A549 (cell line): Measurements from ENCODE around the gene PDIA6. TPM values are rescaled to one million over a fixed set of nuclear protein-coding genes. Genes with fewer than 3 reads are reported as not detected.
A peak's percentile ranks its signal among the peaks of the same experiment; 100 is the strongest.

ENCODE experiments used
- ATAC-seq, 2 experiments: fragments of 200-7000 bp in 1 of 2; fragments of >200 bp in 1 of 2; cut with Nextera tagmentation in 1 of 2; cut with Tn5 transposase in 1 of 2; 3 replicates each; pipeline versions ENCODE4 v1.8.0 to v1.9.1; 2018 to 2020; ENCODE audit warnings: mild to moderate bottlenecking in 1 of 2, moderate library complexity in 1 of 2
- CTCF ChIA-PET: fragments of 300-600 bp; sonication (Branson Sonifier 250); formaldehyde crosslinking; extraction: SDS; loops from one replicate; lab custom pipeline; 2021; ENCODE audit warnings: antibody characterized with exemption, inconsistent platforms; lab: Yijun Ruan, JAX
- POLR2A ChIA-PET: fragments of 350-600 bp; formaldehyde crosslinking; extraction: SDS; loops from one replicate; lab custom pipeline; 2021; ENCODE audit warnings: antibody characterized with exemption, inconsistent platforms; lab: Yijun Ruan, JAX
- DNase-seq, 2 experiments: peaks; one replicate each; pipeline versions ENCODE4 v3.0.0 to v3.0.0-alpha.2; 2011 to 2016; ENCODE audit warnings: low read depth in 1 of 2, low spot score in 1 of 2
- FAIRE-seq: peaks from 2 replicates; lab custom pipeline; 2011; peaks lifted over from hg19 to GRCh38; lab: Jason Lieb, UNC
- H3K27ac ChIP-seq, 2 experiments: fragments of >200 bp; sonication (Bioruptor Twin); formaldehyde crosslinking; 3 replicates each; pipeline ENCODE4 v1.5.1; 2016 to 2017
- H3K4me1 ChIP-seq: fragments of >200 bp; sonication (Bioruptor Twin); formaldehyde crosslinking; 3 replicates; pipeline ENCODE4 v1.6.1; 2016
- H3K4me2 ChIP-seq: fragments of >200 bp; sonication (Bioruptor Twin); formaldehyde crosslinking; 3 replicates; pipeline ENCODE4 v1.6.1; 2016
- H3K4me3 ChIP-seq: fragments of >200 bp; sonication (Bioruptor Twin); formaldehyde crosslinking; 3 replicates; pipeline ENCODE4 v1.5.1; 2016
- H3K9me3 ChIP-seq: fragments of >200 bp; sonication (Bioruptor Twin); formaldehyde crosslinking; 3 replicates; pipeline ENCODE4 v1.6.1; 2016
- CBX2 ChIP-seq: fragments of 200-600 bp; sonication (generic); IDR thresholded peaks from 2 replicates; pipeline ENCODE4 v1.6.1; 2016; ENCODE audit warnings: low read depth, mild to moderate bottlenecking, borderline replicate concordance
- CHD2 ChIP-seq: fragments of 150-350 bp; IDR thresholded peaks from 2 replicates; pipeline ENCODE4 v1.6.1; 2014; ENCODE audit warnings: low read length; ENCODE audit not compliant: partially characterized antibody
- CHD4 ChIP-seq: fragments of 200-600 bp; sonication (generic); IDR thresholded peaks from 2 replicates; pipeline ENCODE4 v1.6.1; 2016; ENCODE audit warnings: antibody characterized with exemption, mild to moderate bottlenecking, borderline replicate concordance
- EHF ChIP-seq: fragments of 250-450 bp; sonication (Bioruptor Pico); IDR thresholded peaks from 2 replicates; pipeline ENCODE4 v1.5.0; 2020; ENCODE audit warnings: mild to moderate bottlenecking
- EP300 ChIP-seq, 2 experiments: fragments of >200 bp; sonication (Bioruptor Twin); formaldehyde crosslinking; IDR thresholded peaks; 2 replicates in 1 of 2; 3 replicates in 1 of 2; pipeline ENCODE4 v1.6.1; 2016 to 2017
- FOSL2 ChIP-seq, 2 experiments: fragments of 450-650 bp in 1 of 2; fragments of >200 bp in 1 of 2; sonication (Bioruptor Twin) in 1 of 2; formaldehyde crosslinking; IDR thresholded peaks; 2 replicates each; pipeline versions ENCODE4 v1.5.0 to v1.6.1; 2016 to 2020; ENCODE audit warnings: mild to moderate bottlenecking in 1 of 2, moderate library complexity in 1 of 2
- GATA3 ChIP-seq: IDR thresholded peaks from 2 replicates; pipeline ENCODE4 v1.6.1; 2012; ENCODE audit warnings: borderline replicate concordance
- HOXB13 ChIP-seq: fragments of 250-450 bp; sonication (Bioruptor Pico); IDR thresholded peaks from 2 replicates; pipeline ENCODE4 v1.5.0; 2020; ENCODE audit warnings: low read depth, mild to moderate bottlenecking, moderate library complexity
- HOXB5 ChIP-seq: fragments of 250-450 bp; sonication (Bioruptor Pico); IDR thresholded peaks from 2 replicates; pipeline ENCODE4 v1.5.0; 2020; ENCODE audit warnings: mild to moderate bottlenecking, moderate library complexity
- JUN ChIP-seq, 2 experiments: fragments of >200 bp; sonication (Bioruptor Twin); formaldehyde crosslinking; IDR thresholded peaks; 2 replicates in 1 of 2; 3 replicates in 1 of 2; pipeline ENCODE4 v1.6.1; 2016 to 2017
- JUNB ChIP-seq: fragments of >200 bp; sonication (Bioruptor Twin); formaldehyde crosslinking; IDR thresholded peaks from 2 replicates; pipeline ENCODE4 v1.6.1; 2016
- MAFK ChIP-seq: fragments of 450-650 bp; IDR thresholded peaks from 2 replicates; pipeline ENCODE4 v1.6.1; 2014; ENCODE audit not compliant: partially characterized antibody
- MYC ChIP-seq: IDR thresholded peaks from 2 replicates; pipeline ENCODE4 v1.6.1; 2012; ENCODE audit warnings: mild to moderate bottlenecking, inconsistent platforms, low read length, improper control_type of control experiment, borderline replicate concordance
- NPAS2 ChIP-seq: fragments of 250-450 bp; sonication (Bioruptor Pico); IDR thresholded peaks from 2 replicates; pipeline ENCODE4 v1.8.0; 2022; ENCODE audit warnings: mild to moderate bottlenecking, moderate library complexity, borderline replicate concordance
- NR3C1 ChIP-seq: fragments of >200 bp; sonication (Bioruptor Twin); formaldehyde crosslinking; IDR thresholded peaks from 3 replicates; pipeline ENCODE4 v1.6.1; 2017
- PHF8 ChIP-seq: fragments of 200-600 bp; sonication (generic); IDR thresholded peaks from 2 replicates; pipeline ENCODE4 v1.6.1; 2016; ENCODE audit warnings: low read depth, mild to moderate bottlenecking, antibody characterized with exemption, moderate library complexity, borderline replicate concordance
- RARB ChIP-seq: fragments of 250-450 bp; sonication (Bioruptor Pico); IDR thresholded peaks from 2 replicates; pipeline ENCODE4 v1.8.0; 2021; ENCODE audit warnings: mild to moderate bottlenecking, moderate library complexity
- SREBF2 ChIP-seq: fragments of 450-650 bp; IDR thresholded peaks from 2 replicates; pipeline ENCODE4 v1.6.1; 2014; ENCODE audit warnings: mild to moderate bottlenecking, moderate library complexity
- TFCP2L1 ChIP-seq: fragments of 250-450 bp; sonication (Bioruptor Pico); IDR thresholded peaks from 2 replicates; pipeline ENCODE4 v1.5.0; 2021; ENCODE audit warnings: mild to moderate bottlenecking
- ZC3H11A ChIP-seq: fragments of 450-650 bp; IDR thresholded peaks from 2 replicates; pipeline ENCODE4 v1.6.1; 2014; ENCODE audit warnings: antibody characterized with exemption, mild to moderate bottlenecking
- ZSCAN20 ChIP-seq: fragments of 250-450 bp; sonication (Bioruptor Pico); IDR thresholded peaks from 2 replicates; pipeline ENCODE4 v1.8.0; 2022; ENCODE audit warnings: mild to moderate bottlenecking, moderate library complexity
- WGBS: methylation state at CpG from one replicate; pipeline ENCODE4 v1.1.6; 2017; ENCODE audit errors: missing lambda C conversion rate; 5-methylcytosine and 5-hydroxymethylcytosine counted together
- polyA plus RNA-seq, 4 experiments: library from polyadenylated mRNA; depleted of rRNA in 3 of 4; stranded (reverse); fragments of >200 nt; fragmentation: RNase III in 1 of 4; extraction: RNeasy Plus Mini Kit Qiagen cat#74134 plus additional on column Dnase treatment in 1 of 4; gene quantifications; 2 replicates in 3 of 4; 3 replicates in 1 of 4; pipeline ENCODE4 v1.2.3, GENCODE V29; 2011 to 2017
- TF ChIP-seq, protein P1 (sequence below): fragments of >200 bp; sonication (Bioruptor Twin); formaldehyde crosslinking; IDR thresholded peaks from 3 replicates; pipeline ENCODE4 v1.5.1; 2016
- TF ChIP-seq, protein P2 (sequence below): IDR thresholded peaks from 2 replicates; pipeline ENCODE4 v1.6.1; 2012

The PDIA6 gene
- polyA plus RNA-seq, 2 of the 4 experiments (the other 2 are of a cell fraction) = 322 to 442 TPM

DNA sequence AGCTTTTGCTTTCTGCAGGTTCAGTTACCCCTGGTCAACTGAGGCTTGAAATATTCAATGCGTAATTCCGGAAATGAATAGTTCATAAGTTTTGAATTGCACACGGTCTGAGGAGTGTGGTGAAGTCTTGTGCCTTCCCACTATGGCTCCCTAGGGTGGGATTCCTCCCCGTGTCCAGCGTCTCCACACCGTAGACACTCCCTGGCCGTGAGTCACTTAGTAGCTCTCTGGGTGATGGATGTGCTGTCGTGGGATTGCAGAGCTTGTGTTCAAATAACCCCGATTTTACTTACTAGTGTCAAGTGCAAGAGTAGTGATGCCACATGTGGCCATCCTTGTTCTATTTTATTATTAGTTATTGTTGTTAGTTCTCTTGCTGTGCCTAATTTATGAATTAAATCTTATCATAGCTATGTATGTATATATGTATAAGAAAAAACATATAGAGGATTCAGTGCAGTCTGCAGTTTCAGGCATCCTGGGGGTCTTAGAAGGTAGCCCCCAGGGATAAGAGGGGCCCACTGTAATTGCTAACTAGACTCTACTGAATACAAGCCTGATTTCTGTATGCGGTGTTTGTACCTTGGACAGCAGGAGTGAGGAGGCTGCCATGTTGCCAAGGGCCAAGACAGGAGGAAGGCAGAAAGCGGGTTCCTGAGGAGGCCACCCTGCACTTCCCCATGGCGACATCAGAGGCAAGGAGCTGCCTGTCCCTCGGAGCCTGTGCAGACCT lies 47.7 kb upstream of the PDIA6 start:
- TF ChIP-seq ZC3H11A (no peak), CBX2 (no peak), NR3C1 (no peak), JUN (IDR thresholded peaks at IDR 0.05) (no peak), CHD2 (no peak), NPAS2 (CRISPR knock-in tag) (no peak), HOXB13 (CRISPR knock-in tag) (no peak), FOSL2 (IDR thresholded peaks at IDR 0.05) (no peak), FOSL2 (CRISPR knock-in tag; IDR thresholded peaks at IDR 0.05) (no peak)
- TF ChIP-seq, protein P1, sequence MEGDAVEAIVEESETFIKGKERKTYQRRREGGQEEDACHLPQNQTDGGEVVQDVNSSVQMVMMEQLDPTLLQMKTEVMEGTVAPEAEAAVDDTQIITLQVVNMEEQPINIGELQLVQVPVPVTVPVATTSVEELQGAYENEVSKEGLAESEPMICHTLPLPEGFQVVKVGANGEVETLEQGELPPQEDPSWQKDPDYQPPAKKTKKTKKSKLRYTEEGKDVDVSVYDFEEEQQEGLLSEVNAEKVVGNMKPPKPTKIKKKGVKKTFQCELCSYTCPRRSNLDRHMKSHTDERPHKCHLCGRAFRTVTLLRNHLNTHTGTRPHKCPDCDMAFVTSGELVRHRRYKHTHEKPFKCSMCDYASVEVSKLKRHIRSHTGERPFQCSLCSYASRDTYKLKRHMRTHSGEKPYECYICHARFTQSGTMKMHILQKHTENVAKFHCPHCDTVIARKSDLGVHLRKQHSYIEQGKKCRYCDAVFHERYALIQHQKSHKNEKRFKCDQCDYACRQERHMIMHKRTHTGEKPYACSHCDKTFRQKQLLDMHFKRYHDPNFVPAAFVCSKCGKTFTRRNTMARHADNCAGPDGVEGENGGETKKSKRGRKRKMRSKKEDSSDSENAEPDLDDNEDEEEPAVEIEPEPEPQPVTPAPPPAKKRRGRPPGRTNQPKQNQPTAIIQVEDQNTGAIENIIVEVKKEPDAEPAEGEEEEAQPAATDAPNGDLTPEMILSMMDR = no peak
- no peak overlapping the region for H3K4me3 ChIP-seq
- H3K9me3 ChIP-seq = no peaks in the 10 kb centered on the region
- no peak for DNase-seq
- no peaks in the 10 kb centered on the region for H3K4me1 ChIP-seq
- FAIRE-seq = no peak
- no peak overlapping the region for H3K4me2 ChIP-seq
- ATAC-seq = no peak
- 61% methylated on average over 13 of the region's 13 CpGs for WGBS
- H3K27ac ChIP-seq = no peak overlapping the region
- CTCF ChIA-PET = interaction anchor here (1.5 to 1.6 kb wide), 2 partner anchors 25 to 227 kb away, joined by 3 to 4 read pairs; no protein-coding TSS in a partner anchor
- POLR2A ChIA-PET = no interaction called here

DNA sequence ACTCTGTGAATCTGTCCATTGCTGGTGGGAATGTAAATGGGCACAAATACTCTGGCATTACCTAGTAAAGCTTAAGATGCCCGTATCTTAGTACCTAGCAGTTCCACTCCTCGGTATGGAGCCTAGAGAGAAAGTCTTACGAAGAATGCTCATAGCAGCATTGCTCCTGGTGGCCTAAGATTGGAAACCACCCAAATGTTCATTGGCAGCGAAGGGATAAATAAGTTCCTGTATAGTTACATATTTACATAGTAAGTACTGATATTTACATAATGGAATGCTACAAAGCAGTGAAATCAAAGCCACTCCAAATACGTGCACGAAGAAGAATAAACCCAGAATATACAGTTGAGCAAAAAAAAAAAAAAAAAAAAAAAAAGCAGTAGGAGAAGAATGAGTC lies 46.7 kb upstream of the PDIA6 start:
- Histone ChIP-seq H3K4me1 (no peaks in the 10 kb centered on the region), H3K9me3 (no peaks in the 10 kb centered on the region), H3K4me2 (no peak overlapping the region), H3K27ac (no peak overlapping the region), H3K4me3 (no peak overlapping the region)
- ATAC-seq (no peak), FAIRE-seq (no peak), DNase-seq (no peak)
- TF ChIP-seq HOXB13 (CRISPR knock-in tag) (no peak), CHD4 (no peak), EHF (CRISPR knock-in tag) (no peak), PHF8 (no peak), RARB (CRISPR knock-in tag) (no peak), SREBF2 (no peak)
- POLR2A ChIA-PET = no interaction called here
- WGBS = 73% methylated on average over 6 of the region's 6 CpGs
- CTCF ChIA-PET = interaction anchor here (1.6 kb wide), 1 partner anchor 24 kb away, joined by 4 read pairs; no protein-coding TSS in a partner anchor

DNA sequence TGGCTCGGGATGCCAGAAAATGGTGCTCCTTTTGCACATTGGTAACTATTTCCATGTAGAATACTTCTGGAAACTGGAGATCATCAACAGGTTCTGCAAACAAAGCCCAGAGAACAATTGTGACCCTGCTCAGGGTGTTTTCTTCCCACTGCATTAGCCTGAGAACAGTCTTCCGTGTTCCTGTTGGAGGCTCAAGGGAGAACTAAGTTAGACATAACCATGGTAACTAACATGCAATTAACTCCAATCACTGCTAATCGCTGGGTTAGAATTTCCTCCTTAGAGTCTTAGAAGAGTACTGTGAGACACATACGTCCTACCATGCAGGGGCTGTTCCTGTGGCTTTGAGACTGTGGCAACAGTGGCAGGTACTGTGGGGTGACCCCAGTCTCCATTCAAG lies 36.0 kb upstream of the PDIA6 start:
- Histone ChIP-seq H3K27ac (no peak overlapping the region), H3K4me3 (no peak overlapping the region), H3K4me1 (peaks cover 9% of the 10 kb centered on the region; the same call in 1 of the 3 replicates), H3K9me3 (no peaks in the 10 kb centered on the region), H3K4me2 (no peak overlapping the region)
- ChIA-PET CTCF (interaction anchor here (0.9 to 7.1 kb wide), 4 partner anchors 11 to 276 kb away, joined by 3 to 45 read pairs (median 24); no protein-coding TSS in a partner anchor), POLR2A (no interaction called here)
- DNase-seq (no peak), ATAC-seq (no peak), FAIRE-seq (no peak)
- TF ChIP-seq, protein P2, sequence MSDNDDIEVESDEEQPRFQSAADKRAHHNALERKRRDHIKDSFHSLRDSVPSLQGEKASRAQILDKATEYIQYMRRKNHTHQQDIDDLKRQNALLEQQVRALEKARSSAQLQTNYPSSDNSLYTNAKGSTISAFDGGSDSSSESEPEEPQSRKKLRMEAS = no peak
- no peak for TF ChIP-seq ZSCAN20 (CRISPR knock-in tag)
- 87% methylated on average over 4 of the region's 4 CpGs for WGBS

DNA sequence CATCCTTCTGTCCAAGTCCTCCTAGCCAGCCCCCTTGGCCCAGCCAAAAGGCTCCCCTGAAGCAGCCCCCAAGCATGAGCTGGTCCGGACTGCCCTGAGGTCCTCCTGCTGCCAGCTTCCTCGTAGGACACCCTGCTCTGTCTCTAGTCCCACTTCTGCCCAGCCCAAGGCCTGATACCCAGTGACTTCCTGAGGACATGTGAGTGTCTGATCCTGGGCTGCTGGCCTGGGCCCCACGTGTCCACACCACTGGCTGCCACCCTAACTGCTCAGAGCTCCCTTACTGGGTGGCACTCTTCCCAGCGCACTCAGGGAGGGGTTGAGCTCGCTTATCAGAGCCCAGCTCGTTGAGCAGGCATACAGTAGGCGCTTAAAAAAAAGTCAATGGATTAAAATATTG lies 34.4 kb upstream of the PDIA6 start:
- FAIRE-seq (no peak), DNase-seq (no peak), ATAC-seq (no peak)
- H3K4me1 ChIP-seq = peaks cover 9% of the 10 kb centered on the region; the same call in 1 of the 3 replicates
- ChIA-PET POLR2A (no interaction called here), CTCF (interaction anchor here (0.6 to 7.1 kb wide), 9 partner anchors 10 to 878 kb away, joined by 3 to 45 read pairs (median 7); a partner anchor contains a TSS)
- WGBS = 58% methylated on average over 7 of the region's 7 CpGs
- TF ChIP-seq NR3C1 = no peak
- TF ChIP-seq JUNB = no peak
- TF ChIP-seq, protein P1 = no peak
- TF ChIP-seq HOXB5 (CRISPR knock-in tag) = no peak
- no peak for TF ChIP-seq TFCP2L1 (CRISPR knock-in tag)
- no peak for TF ChIP-seq EP300 (IDR thresholded peaks at IDR 0.05)
- no peak for TF ChIP-seq GATA3
- TF ChIP-seq ZC3H11A = no peak
- TF ChIP-seq, protein P2 = no peak
- TF ChIP-seq MYC = no peak
- no peak for TF ChIP-seq MAFK
- H3K4me3 ChIP-seq = no peak overlapping the region
- 0 out of 3 replicates have a peak, but pooled peaks cover 4% of the 10 kb centered on the region for H3K9me3 ChIP-seq
- peak overlapping the region; percentile 24; the same call in 1 of the 3 replicates for H3K4me2 ChIP-seq
- H3K27ac ChIP-seq = peak overlapping the region in 1 of 2 experiments; percentile 57; a peak in 1 of 6 replicates
